Right renal pelvis (tissue), 4 donors: ENCODE data around the gene SHISAL2B. TPM values are rescaled to one million over a fixed set of nuclear protein-coding genes. Genes with fewer than 3 reads are reported as not detected.
"Not testable (repeated sequence)": the region's sequence is repeated elsewhere in the genome, so short reads cannot be mapped to it uniquely, and the experiment has no call there.

Experiments used
- DNase-seq, 4 donors: peaks; one replicate each; pipeline ENCODE4 v3.0.0-alpha.2; 2013; ENCODE audit warnings: low read depth in 4 of 4, low spot score in 3 of 4, missing footprints in 1 of 4
- polyA plus RNA-seq, 4 donors: library from polyadenylated mRNA; unstranded; fragments of 120-200 nt; gene quantifications; one replicate each; pipeline ENCODE4 v1.2.1, GENCODE V29; 2013; ENCODE audit not compliant: insufficient read length in 4 of 4

SHISAL2B gene
- polyA plus RNA-seq, 4 donors = 0.14 TPM; not detected in 3

DNA sequence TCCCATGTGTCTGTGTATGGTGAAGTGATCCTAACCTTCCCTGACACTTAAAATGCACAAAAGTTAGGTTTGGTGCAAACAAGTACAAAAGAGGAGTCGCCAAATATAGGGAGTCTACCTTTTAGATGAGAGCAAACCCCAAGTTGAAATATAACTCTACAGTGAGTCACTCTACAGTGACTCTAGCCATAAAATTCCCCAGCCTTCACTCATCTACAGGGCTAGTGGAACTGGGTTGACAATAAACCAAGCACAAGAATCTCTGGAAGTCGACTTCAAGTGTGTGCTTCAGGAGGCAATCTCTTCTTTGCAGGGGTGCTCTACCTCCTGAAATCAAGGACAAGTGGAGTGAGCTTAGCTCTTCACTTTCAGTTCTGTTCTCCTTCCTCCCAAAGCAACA, 3.3 kb downstream of the SHISAL2B start:
- DNase-seq = no peak

DNA sequence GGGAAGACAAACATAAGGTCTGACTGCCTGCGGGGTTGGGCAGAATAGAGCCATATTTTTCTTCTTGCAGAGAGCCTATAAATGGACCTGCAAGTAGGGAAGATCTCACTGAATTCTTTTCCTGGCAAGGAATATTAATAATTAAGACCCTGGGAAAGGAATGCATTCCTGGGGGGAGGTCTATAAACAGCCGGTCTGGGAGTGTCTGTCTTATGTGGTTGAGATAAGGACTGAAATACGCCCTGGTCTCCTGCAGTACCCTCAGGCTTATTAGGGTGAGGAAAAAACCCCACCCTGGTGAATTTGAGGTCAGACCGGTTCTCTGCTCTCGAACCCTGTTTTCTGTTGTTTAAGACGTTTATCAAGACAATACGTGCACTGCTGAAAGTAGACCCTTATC, 6.1 kb downstream of the SHISAL2B start:
- DNase-seq = not testable (repeated sequence)

DNA sequence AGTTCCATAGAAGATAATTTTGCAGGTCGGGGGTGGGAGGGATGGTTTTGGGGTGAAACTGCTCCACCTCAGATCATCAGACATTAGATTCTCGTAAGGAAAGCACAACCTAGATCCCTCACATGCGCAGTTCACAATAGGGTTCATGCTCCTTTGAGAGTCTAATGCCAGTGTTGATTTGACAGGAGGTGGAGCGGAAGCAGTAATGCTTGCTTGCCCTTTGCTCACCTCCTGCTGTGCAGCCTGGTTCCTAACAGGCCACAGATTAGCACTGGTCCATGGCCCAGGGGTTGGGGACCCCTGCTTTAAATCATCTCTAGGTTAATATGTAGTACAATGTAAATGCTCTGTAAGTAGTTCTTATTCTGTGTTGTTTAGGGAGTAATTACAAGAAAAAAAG, 10.5 kb downstream of the SHISAL2B start:
- DNase-seq = no peak

DNA sequence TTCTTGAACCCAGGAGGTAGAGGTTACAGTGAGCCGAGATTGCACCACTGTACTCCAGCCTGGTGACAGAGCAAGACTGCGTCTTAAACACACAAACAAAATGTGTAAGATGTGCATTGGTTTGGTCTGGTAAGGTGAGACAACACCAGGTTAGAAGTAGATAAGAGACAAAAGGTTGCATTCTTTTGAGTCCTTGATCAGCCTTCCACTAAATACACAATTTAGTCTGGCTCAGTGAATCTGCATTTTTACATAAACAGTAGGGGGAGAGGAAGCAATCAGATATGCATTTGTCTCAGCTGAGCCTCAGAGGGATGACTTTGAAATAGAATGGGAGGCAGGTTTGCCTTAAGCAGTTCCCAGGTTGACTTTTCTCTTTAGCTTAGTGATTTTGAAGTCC, 15.8 kb downstream of the SHISAL2B start:
- not testable (repeated sequence) for DNase-seq

DNA sequence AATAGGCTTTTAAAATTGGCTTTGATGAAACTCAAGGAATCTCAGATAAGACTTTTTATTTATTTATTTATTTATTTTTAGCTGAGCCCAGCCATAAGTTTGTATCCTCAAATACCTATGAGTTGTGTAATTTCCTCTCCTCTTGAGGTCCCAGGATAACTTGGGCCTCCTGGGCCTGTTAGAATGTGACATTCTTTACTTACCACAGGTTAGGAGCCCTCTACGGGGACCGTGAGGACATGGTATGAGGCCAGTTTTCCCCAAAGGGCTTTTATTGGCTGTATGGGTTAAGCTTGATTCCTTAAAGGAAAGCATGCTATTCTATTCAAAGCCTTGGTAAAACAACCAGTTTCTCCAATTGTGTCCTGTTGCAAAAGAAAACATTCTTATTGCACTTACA, 16.9 kb downstream of the SHISAL2B start:
- no peak for DNase-seq

DNA sequence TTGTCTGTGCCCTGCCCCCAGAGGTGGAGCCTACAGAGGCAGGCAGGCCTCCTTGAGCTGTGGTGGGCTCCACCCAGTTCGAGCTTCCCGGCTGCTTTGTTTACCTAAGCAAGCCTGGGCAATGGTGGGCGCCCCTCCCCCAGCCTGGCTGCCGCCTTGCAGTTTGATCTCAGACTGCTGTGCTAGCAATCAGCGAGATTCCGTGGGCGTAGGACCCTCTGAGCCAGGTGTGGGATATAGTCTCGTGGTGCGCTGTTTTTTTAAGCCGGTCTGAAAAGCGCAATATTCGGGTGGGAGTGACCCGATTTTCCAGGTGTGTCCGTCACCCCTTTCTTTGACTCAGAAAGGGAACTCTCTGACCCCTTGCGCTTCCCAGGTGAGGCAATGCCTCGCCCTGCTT, 24.2 kb downstream of the SHISAL2B start:
- DNase-seq = not testable (repeated sequence)

DNA sequence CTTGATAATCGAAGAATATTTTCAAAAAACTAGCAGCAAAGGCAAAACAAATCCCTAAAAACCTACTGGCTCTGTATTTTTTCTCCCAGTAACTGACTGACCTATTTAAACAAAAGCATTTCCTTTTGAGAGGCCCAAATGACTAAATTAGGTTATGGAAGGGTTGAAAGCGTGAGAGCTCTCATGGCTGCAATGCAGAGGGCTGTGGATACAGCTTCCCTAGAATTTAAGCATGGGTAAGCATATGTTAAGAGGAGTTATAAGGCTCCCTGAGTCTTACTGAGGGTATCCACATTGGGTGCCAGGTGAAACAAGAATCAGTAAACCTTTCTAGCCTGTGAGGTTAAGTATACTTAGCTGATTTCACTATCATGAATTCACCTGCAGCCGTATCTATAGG, 32.3 kb downstream of the SHISAL2B start:
- no peak for DNase-seq

DNA sequence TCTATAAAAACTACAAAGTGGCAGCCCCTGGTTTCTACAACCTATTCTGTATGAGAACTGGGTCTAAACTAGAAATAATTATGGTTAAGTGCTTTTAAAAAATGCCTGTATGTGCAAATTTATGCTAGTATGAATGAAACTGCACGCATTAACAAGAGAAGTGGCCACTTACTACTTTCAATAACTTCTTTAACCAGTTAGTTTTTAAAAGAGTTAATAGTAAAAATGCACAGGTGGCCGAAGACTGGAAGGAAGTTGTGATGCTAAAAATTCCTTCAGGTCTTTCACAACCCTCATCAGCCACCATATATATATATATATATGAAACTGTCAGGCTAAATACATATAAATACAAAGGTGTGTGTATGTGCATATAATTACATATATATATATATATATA, 36.8 kb downstream of the SHISAL2B start:
- no peak for DNase-seq

DNA sequence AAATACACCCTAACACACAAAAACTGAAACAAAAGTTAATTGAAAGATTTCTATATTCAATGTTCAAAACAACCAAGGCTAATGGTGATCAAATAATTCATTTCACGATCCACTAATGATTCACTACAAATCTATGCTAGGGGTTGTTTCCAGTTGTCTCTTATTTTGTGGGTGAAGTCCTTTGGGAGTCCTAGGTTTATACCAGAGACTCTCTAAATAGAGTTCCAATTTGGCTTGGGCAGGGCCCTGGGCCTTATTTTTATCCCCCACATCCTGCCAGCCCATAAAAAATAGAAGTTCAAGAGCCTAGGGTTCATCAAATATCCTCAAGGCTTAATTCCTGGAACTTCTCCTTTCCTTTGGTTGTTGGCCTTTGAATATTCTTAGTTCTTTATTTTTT, 52.1 kb downstream of the SHISAL2B start:
- DNase-seq = no peak

DNA sequence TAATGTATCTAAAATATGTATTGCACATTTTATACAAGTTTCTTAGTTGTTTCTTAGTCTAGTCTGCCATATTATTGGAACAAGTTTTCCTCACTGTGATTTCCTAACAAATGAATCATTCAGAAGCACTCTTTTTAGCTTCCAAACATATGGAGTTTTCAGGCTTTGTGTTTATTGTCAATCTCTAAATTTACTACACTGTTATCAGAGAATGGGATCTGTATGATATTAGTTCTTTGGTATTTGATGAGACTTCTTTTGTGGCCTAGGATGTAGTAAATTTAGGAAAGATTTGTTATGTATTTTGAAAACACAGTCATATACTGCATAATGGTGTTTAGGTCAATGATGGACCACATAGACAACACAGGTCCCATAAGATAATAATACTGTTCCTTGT, 52.5 kb downstream of the SHISAL2B start:
- no peak for DNase-seq

DNA sequence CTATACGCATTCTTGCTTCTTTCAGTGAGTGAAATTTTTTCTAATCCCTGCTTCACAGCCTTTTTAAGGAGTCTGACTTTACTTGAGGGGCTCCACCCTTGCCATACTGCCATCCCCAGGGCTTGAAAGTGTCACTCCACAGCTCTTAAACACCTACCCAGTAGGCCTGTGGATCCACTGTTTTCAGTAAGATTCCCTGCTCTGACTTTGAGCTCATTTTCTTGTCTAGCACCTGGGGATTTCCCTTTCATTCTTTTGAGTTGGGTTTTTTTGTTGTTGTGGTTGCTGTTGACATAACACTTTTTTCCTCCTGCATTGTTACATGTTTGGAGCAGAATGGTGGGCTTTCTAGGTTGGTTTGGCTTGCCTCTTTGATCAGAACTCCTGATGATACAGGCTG, 54.6 kb downstream of the SHISAL2B start:
- no peak for DNase-seq

DNA sequence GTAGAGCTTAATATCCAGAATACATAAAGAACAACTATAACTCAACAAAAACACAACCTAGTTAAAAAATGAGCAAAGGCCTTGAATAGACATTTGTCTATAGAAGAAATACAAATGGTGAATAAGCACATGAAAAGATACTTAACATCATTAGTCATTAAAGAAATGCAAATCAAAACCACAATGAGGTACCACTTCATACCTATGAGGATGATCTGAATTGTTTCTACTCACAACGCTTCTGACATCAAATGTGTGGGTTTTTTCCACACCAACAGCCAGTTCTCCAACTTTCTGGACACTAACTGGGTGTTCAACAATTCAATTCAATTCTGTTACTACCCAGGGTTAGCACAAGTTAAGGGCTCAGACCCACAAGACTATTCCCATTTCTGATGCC, 56.1 kb downstream of the SHISAL2B start:
- DNase-seq = no peak

DNA sequence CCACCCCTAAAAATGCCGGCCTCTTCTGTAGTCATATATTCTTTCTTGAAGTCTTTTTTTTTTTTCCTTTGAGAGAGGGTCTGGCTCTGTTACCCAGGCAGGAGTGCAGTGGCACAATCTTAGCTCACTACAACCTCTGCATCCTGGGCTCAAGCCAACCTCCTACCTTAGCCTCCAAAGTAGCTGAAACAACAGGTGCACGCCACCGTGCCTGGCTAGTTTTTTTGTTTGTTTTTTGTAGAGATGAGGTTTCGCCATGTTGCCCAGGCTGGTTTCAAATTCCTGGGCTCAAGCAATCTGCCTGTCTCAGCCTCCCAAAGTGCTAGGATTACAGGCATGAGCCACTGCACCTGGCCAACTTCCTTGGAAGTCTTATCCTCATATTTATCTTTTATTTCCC, 59.1 kb downstream of the SHISAL2B start:
- no peak for DNase-seq

DNA sequence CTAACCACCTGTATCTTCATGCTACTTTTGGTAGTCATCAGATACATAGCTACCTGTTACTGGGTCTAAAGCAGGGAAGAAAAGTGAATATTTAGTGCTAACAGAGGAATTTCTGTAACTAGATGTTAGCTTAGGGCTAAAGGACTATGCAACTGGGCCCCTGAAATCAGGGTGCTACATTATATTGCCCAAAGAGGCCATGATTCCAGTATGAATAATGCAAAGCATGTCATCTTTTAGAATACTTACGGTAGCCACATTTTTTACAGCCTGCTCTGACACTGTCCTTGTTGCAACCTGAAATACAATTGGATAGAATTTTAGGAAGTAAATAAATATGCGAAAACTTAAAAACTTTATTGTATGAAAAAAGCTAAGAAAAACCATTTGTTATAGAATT, 63.8 kb downstream of the SHISAL2B start:
- DNase-seq = no peak

DNA sequence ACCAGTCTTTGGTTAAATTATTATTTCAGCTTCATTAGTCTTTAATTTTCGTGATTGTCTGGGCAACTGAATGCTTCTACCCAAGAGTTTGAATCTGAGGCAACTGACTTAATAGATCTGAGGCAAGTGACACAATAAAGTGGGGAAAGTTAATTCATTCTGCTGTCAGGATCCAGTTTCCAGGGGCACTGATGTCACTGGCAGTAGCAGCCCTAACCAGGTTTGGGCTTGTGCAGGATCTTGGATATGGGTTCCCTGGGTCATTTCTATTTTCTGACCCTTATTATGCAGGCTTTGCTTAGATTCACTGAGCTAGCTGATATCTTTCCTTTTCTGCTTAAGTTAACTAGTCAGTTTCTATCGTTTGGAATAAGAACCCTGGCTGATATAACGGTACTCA, 68.6 kb downstream of the SHISAL2B start:
- no peak for DNase-seq

DNA sequence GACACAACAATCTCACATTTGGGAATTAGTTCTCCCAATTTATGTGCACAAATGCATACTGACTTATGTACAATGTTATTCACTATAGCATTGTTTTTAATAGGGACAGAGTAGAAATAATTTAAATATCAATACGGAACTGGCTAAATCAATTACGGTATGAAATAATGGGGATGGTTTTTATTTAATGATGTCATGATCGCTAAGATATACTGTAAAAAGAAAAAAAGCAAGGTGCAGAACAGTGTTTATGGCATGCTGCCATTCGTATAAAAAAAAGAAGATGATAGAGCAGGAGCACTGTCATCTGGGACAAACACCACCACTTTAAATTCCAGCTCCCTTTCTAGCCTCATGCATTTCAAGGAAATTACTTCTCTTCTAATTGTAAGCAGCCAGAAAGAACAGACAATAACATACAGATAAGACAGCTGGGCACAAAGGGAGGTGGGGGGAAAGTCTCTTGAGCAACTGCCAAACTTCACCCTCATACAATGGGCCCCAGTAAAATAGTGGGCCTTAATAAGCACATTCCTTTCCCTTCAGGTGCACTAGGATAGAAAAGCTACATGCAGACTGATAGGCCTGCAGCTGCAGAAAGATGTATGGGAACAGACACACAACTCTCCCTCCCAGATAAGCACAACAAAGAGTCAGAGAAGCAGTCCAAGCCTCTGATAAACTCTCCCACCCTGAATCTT, 69.8 kb downstream of the SHISAL2B start:
- no peak for DNase-seq

DNA sequence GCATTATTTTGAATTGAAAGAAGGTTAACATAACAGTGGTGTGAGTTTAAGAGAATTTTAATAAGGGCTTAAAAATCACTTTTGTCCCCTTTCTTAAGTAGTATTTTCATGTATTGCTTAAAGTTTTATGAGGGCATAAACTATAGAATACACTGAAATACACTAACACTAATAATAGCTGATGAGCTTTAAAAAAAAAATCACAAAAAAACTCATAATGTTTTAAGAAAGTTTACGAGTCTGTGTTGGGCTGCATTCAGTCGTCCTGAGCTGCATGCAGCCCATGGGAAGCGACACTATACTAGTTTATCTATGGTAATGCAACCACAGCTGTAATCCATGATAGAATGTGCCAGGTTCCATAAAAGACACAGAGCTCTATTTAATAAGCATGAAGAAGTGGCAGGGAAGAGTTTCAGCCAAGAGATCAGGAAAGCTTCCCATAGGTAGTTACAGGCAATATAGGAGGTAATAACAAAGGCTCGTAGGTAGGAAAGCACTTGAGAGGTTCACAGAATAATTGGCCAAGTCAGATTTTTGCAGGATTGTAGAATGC, 73.7 kb downstream of the SHISAL2B start:
- no peak for DNase-seq

DNA sequence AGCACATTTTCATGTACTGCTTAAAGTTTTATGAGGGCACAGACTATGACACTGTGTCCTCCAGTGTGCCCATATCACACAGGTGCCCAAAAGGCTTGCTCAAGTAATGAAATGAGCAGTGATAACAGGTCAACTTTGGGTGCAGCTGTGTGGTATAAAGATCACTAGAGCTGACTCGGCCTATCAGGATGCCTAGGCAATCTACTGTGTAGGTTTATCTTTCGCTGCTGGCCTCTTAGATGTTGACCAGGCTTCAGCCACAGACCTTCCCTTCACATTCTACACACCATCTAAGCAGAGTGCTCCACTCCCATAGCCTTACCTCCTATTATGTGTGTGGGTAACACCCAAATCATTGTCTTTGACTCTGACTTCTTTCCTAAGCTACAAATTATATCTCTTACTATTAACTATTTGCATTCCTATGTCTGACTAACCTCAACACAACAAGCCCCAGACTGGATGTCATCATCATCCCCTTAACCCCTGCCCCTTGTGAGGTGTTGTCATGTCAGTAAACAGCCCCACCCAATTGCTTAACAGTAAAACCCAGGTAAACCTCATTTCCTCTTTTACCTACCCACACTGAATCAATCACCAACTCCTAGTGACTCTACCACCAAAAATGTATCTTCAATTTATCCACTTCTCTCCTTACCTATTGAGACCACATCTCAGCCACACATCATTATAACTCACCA, 75.7 kb downstream of the SHISAL2B start:
- no peak for DNase-seq

DNA sequence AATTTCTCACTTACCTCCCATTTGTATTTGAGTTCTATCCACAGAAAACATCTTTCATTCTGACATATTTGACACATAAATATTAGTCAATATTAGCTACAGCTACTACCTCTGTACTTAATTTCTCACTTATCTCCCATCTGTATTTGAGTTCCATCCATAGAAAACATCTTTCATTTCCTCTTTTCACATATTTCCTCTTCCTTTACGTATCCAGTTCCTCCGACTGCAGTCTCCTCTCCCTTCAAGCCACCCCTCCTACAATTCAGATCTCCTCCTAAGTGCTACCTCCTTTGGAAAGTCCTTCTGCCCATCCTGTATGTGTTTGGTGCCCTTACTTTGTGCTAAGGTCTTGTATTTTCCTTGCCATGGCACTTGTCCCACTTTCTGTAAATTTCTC, 76.6 kb downstream of the SHISAL2B start:
- no peak for DNase-seq
